Measurements from ENCODE around the gene C16orf74. TPM values are rescaled to one million over a fixed set of nuclear protein-coding genes. Genes with fewer than 3 reads are reported as not detected.
A peak's percentile ranks its signal among the peaks of the same experiment; 100 is the strongest.

Gene C16orf74
- total and polyA plus RNA-seq, 3 experiments from 2014 or later, result 1.1 to 10.7 (median 1.3) TPM

GRCh38 chr16:85752511-85753420 is 1.9 kb upstream of the C16orf74 start:
- Histone ChIP-seq H3K4me1 (ENCODE audit: insufficient read depth, low read length) (no peaks in the 10 kb centered on the region), H3K27me3 (ENCODE audit: insufficient read depth, low read length, poor library complexity, severe bottlenecking) (peaks cover 20% of the 10 kb centered on the region), H3K27ac (ENCODE audit: low read depth, low read length) (no peak overlapping the region), H3K9me3 (ENCODE audit: low read length) (no peaks in the 10 kb centered on the region), H3K36me3 (ENCODE audit: insufficient read depth, low read length) (no peaks in the 10 kb centered on the region), H3K4me3 (ENCODE audit: low read length) (no peak overlapping the region)
- DNase-seq, result no peak
- H3K4me1 Mint-ChIP-seq, result peaks cover 4 to 23% (median 6%) of the 10 kb centered on the region in 3 donors
- CTCF ChIA-PET, result interaction anchor here (1.1 kb wide), 1 partner anchor 34 kb away, joined by 3 read pairs; no protein-coding TSS in a partner anchor
- H3K9me3 Mint-ChIP-seq, result no peaks in the 10 kb centered on the region
- H3K27ac Mint-ChIP-seq, result peak overlapping the region in 1 of 8 donors; percentile 24
- H3K27me3 Mint-ChIP-seq, result peaks cover 24 to 42% of the 10 kb centered on the region in 2 donors
- H3K4me3 Mint-ChIP-seq, result peak overlapping the region in 1 of 7 donors; percentile 56
- H3K36me3 Mint-ChIP-seq, result peaks cover 0 to 1% (median 0%) of the 10 kb centered on the region in 3 donors
- POLR2A ChIA-PET, result no interaction called here

- no peaks in the 10 kb centered on the region for H3K9me3 ChIP-seq (ENCODE audit: low read length)
- H3K36me3 Mint-ChIP-seq, result peaks cover 0 to 1% (median 0%) of the 10 kb centered on the region in 3 donors
- POLR2A ChIA-PET, result no interaction called here
- H3K4me1 ChIP-seq (ENCODE audit: insufficient read depth, low read length), result no peaks in the 10 kb centered on the region
- no peaks in the 10 kb centered on the region for H3K9me3 Mint-ChIP-seq
- H3K27ac ChIP-seq (ENCODE audit: low read depth, low read length), result no peak overlapping the region
- no peak overlapping the region for H3K4me3 ChIP-seq (ENCODE audit: low read length)
- peaks cover 6 to 22% (median 6%) of the 10 kb centered on the region in 3 donors for H3K4me1 Mint-ChIP-seq
- peaks cover 26 to 37% of the 10 kb centered on the region in 2 donors for H3K27me3 Mint-ChIP-seq
- H3K27ac Mint-ChIP-seq, result peak overlapping the region in 1 of 8 donors; percentile 46
- no peaks in the 10 kb centered on the region for H3K36me3 ChIP-seq (ENCODE audit: insufficient read depth, low read length)
- peaks cover 20% of the 10 kb centered on the region for H3K27me3 ChIP-seq (ENCODE audit: insufficient read depth, low read length, poor library complexity, severe bottlenecking)
- CTCF ChIA-PET, result interaction anchor here (1.1 to 1.6 kb wide), 3 partner anchors 11 to 35 kb away, joined by 3 read pairs; no protein-coding TSS in a partner anchor
- peak overlapping the region in 6 of 7 donors; percentile 20 to 81 (median 52) for H3K4me3 Mint-ChIP-seq
- DNase-seq, result no peak
Measured at GRCh38 chr16:85751698-85752501, 1.0 kb upstream of the C16orf74 start.

- DNase-seq, result peak in 1 of 5 donors; percentile 13
- H3K27ac ChIP-seq (ENCODE audit: low read depth, low read length), result no peak overlapping the region
- Mint-ChIP-seq H3K27me3 (peaks cover 22 to 34% of the 10 kb centered on the region in 2 donors), H3K9me3 (no peaks in the 10 kb centered on the region), H3K36me3 (peaks cover 0 to 1% (median 0%) of the 10 kb centered on the region in 3 donors), H3K27ac (no peak overlapping the region), H3K4me3 (peak overlapping the region; percentile 73 to 90 (median 84)), H3K4me1 (peaks cover 6 to 24% (median 7%) of the 10 kb centered on the region in 3 donors)
- no peaks in the 10 kb centered on the region for H3K9me3 ChIP-seq (ENCODE audit: low read length)
- peaks cover 25% of the 10 kb centered on the region for H3K27me3 ChIP-seq (ENCODE audit: insufficient read depth, low read length, poor library complexity, severe bottlenecking)
- peak overlapping the region; percentile 8 for H3K4me3 ChIP-seq (ENCODE audit: low read length)
- ChIA-PET CTCF (interaction anchor here (1.4 to 1.6 kb wide), 2 partner anchors 10 kb away, joined by 3 read pairs; no protein-coding TSS in a partner anchor), POLR2A (no interaction called here)
- H3K4me1 ChIP-seq (ENCODE audit: insufficient read depth, low read length), result no peaks in the 10 kb centered on the region
- no peaks in the 10 kb centered on the region for H3K36me3 ChIP-seq (ENCODE audit: insufficient read depth, low read length)
Measured at GRCh38 chr16:85750146-85750826, 610 bp downstream of the C16orf74 start.

GRCh38 chr16:85749771-85750145 is 1.1 kb downstream of the C16orf74 start:
- H3K27ac ChIP-seq (ENCODE audit: low read depth, low read length), result no peak overlapping the region
- no peak overlapping the region for H3K27ac Mint-ChIP-seq
- H3K36me3 ChIP-seq (ENCODE audit: insufficient read depth, low read length), result no peaks in the 10 kb centered on the region
- peak overlapping the region; percentile 8 for H3K4me3 ChIP-seq (ENCODE audit: low read length)
- H3K4me1 Mint-ChIP-seq, result peaks cover 6 to 27% (median 7%) of the 10 kb centered on the region in 3 donors
- H3K4me1 ChIP-seq (ENCODE audit: insufficient read depth, low read length), result no peaks in the 10 kb centered on the region
- no peak for DNase-seq
- H3K4me3 Mint-ChIP-seq, result peak overlapping the region; percentile 73 to 90 (median 84)
- CTCF ChIA-PET, result interaction anchor here (1.4 to 1.6 kb wide), 2 partner anchors 10 to 30 kb away, joined by 3 read pairs; no protein-coding TSS in a partner anchor
- H3K9me3 Mint-ChIP-seq, result no peaks in the 10 kb centered on the region
- POLR2A ChIA-PET, result no interaction called here
- no peaks in the 10 kb centered on the region for H3K9me3 ChIP-seq (ENCODE audit: low read length)
- peaks cover 0 to 1% (median 0%) of the 10 kb centered on the region in 3 donors for H3K36me3 Mint-ChIP-seq
- H3K27me3 ChIP-seq (ENCODE audit: insufficient read depth, low read length, poor library complexity, severe bottlenecking), result peaks cover 25% of the 10 kb centered on the region
- H3K27me3 Mint-ChIP-seq, result peaks cover 22 to 34% of the 10 kb centered on the region in 2 donors

GRCh38 chr16:85746460-85747215 is 4.3 kb downstream of the C16orf74 start:
- Mint-ChIP-seq H3K27me3 (peaks cover 11 to 15% of the 10 kb centered on the region in 2 donors), H3K36me3 (peaks cover 0 to 1% (median 0%) of the 10 kb centered on the region in 3 donors), H3K27ac (peak overlapping the region in 1 of 8 donors; percentile 55), H3K4me1 (peaks cover 10 to 31% (median 14%) of the 10 kb centered on the region in 3 donors), H3K4me3 (no peak overlapping the region), H3K9me3 (no peaks in the 10 kb centered on the region)
- Histone ChIP-seq H3K9me3 (ENCODE audit: low read length) (no peaks in the 10 kb centered on the region), H3K36me3 (ENCODE audit: insufficient read depth, low read length) (no peaks in the 10 kb centered on the region), H3K27ac (ENCODE audit: low read depth, low read length) (no peak overlapping the region), H3K4me3 (ENCODE audit: low read length) (no peak overlapping the region), H3K27me3 (ENCODE audit: insufficient read depth, low read length, poor library complexity, severe bottlenecking) (peaks cover 15% of the 10 kb centered on the region), H3K4me1 (ENCODE audit: insufficient read depth, low read length) (no peaks in the 10 kb centered on the region)
- CTCF ChIA-PET, result no interaction called here
- POLR2A ChIA-PET, result interaction anchor here (0.9 kb wide), 1 partner anchor 10 kb away, joined by 4 read pairs; no protein-coding TSS in a partner anchor
- DNase-seq, result no peak

- H3K27me3 ChIP-seq (ENCODE audit: insufficient read depth, low read length, poor library complexity, severe bottlenecking), result no peaks in the 10 kb centered on the region
- Mint-ChIP-seq H3K9me3 (no peaks in the 10 kb centered on the region), H3K27ac (no peak overlapping the region), H3K4me3 (no peak overlapping the region), H3K27me3 (peaks cover 0 to 2% of the 10 kb centered on the region in 2 donors), H3K36me3 (no peaks in the 10 kb centered on the region), H3K4me1 (peaks cover 20 to 29% (median 24%) of the 10 kb centered on the region in 3 donors)
- no peak overlapping the region for H3K4me3 ChIP-seq (ENCODE audit: low read length)
- ChIA-PET CTCF (interaction anchor here (1.3 kb wide), 1 partner anchor 22 kb away, joined by 4 read pairs; no protein-coding TSS in a partner anchor), POLR2A (no interaction called here)
- no peaks in the 10 kb centered on the region for H3K9me3 ChIP-seq (ENCODE audit: low read length)
- H3K36me3 ChIP-seq (ENCODE audit: insufficient read depth, low read length), result no peaks in the 10 kb centered on the region
- peaks cover 24% of the 10 kb centered on the region for H3K4me1 ChIP-seq (ENCODE audit: insufficient read depth, low read length)
- no peak overlapping the region for H3K27ac ChIP-seq (ENCODE audit: low read depth, low read length)
- DNase-seq, result no peak
Measured at GRCh38 chr16:85738923-85739715, 11.8 kb downstream of the C16orf74 start.

Data from CD8-positive, alpha-beta memory T cell (primary cell).